ENCODE data around the gene TYRO3. TPM values are rescaled to one million over a fixed set of nuclear protein-coding genes. Genes with fewer than 3 reads are reported as not detected.

TYRO3 gene
- total and polyA plus RNA-seq, 2 of the 13 experiments (the other 11 are each of a cell fraction or from before 2014, with no cell fraction given): 24.0 to 43.6 TPM

- TF ChIP-seq ZBTB10 (CRISPR knock-in tag; IDR thresholded peaks at IDR 0.05; ENCODE audit: borderline replicate concordance) (no peak), ZBTB26 (CRISPR knock-in tag; IDR thresholded peaks at IDR 0.05; ENCODE audit: borderline replicate concordance) (no peak), ZNF552 (CRISPR knock-in tag; IDR thresholded peaks at IDR 0.05; ENCODE audit: borderline replicate concordance) (no peak), IRF2 (CRISPR knock-in tag; IDR thresholded peaks at IDR 0.05) (no peak), SMYD3 (CRISPR knock-in tag; IDR thresholded peaks at IDR 0.05) (no peak), TIGD3 (CRISPR knock-in tag; IDR thresholded peaks at IDR 0.05; ENCODE audit: borderline replicate concordance) (no peak), ZNF230 (CRISPR knock-in tag; IDR thresholded peaks at IDR 0.05) (no peak), TAF1 (CRISPR knock-in tag; IDR thresholded peaks at IDR 0.05) (peak; percentile 21; the same call in 1 of the 2 replicates), CC2D1A (CRISPR knock-in tag; IDR thresholded peaks at IDR 0.05) (no peak), NR0B2 (CRISPR knock-in tag; IDR thresholded peaks at IDR 0.05) (no peak), RFXANK (CRISPR knock-in tag; IDR thresholded peaks at IDR 0.05) (no peak), RFXAP (CRISPR knock-in tag; IDR thresholded peaks at IDR 0.05; ENCODE audit: borderline replicate concordance) (no peak), ZNF207 (IDR thresholded peaks at IDR 0.05; ENCODE audit: borderline replicate concordance) (no peak), SIX4 (CRISPR knock-in tag; IDR thresholded peaks at IDR 0.05) (no peak), MATR3 (CRISPR knock-in tag; IDR thresholded peaks at IDR 0.05) (no peak), DNMT3B (CRISPR knock-in tag; conservative IDR thresholded peaks at IDR 0.05) (no peak), IKZF1 (IDR thresholded peaks at IDR 0.05) (no peak), ZNF773 (CRISPR knock-in tag; IDR thresholded peaks at IDR 0.05; ENCODE audit: borderline replicate concordance) (no peak), FIP1L1 (IDR thresholded peaks at IDR 0.05; ENCODE audit: borderline replicate concordance, insufficient read depth, low read depth, low read length) (no peak), RELA (CRISPR knock-in tag; IDR thresholded peaks at IDR 0.05) (no peak), ZBED4 (CRISPR knock-in tag; IDR thresholded peaks at IDR 0.05; ENCODE audit: borderline replicate concordance) (no peak), GATAD2A (CRISPR knock-in tag; IDR thresholded peaks at IDR 0.05) (0 out of 2 replicates have a peak, but pooled peaks have one; percentile 28), NPAS2 (CRISPR knock-in tag; IDR thresholded peaks at IDR 0.05; ENCODE audit: borderline replicate concordance) (no peak)
Measured at GRCh38 chr15:41561777-41562145, 2.7 kb downstream of the TYRO3 start (continued).

Measured in HepG2 (cell line).